ENCODE measurements around the gene HOTAIR.
A peak's percentile ranks its signal among the peaks of the same experiment; 100 is the strongest.

HOTAIR gene

GRCh38 chr12:53974084-53975063 is at the start of gene HOTAIR:
TSS of gene HOTAIR (minus strand) at chr12:53974954.
- Histone ChIP-seq H3K4me1 (peaks cover 0 to 63% (median 44%) of the 10 kb centered on the region in 4 donors), H3K27ac (peak within 1 kb of the TSS; percentile 93 to 98), H3K9me3 (no peaks in the 10 kb centered on the region), H3K27me3 (no peaks in the 10 kb centered on the region), H3K4me3 (peak within 1 kb of the TSS; percentile 75 to 85), H3K36me3 (no peaks in the 10 kb centered on the region)
- TF ChIP-seq CTCF (IDR thresholded peaks at IDR 0.05), result no peak
- intact Hi-C loops (cut with DNase I; ENCODE audit: low total_unique reads), result loop anchor here (10.0 kb wide), 1 partner anchor 390 kb away; the partner anchor contains the start of gene GPR84
- peak in 1 of 2 donors; percentile 81 for DNase-seq

GRCh38 chr12:54024127-54024526 is 49.4 kb upstream of the HOTAIR start:
- Histone ChIP-seq H3K9me3 (no peaks in the 10 kb centered on the region), H3K4me1 (peaks cover 0 to 99% (median 70%) of the 10 kb centered on the region in 4 donors), H3K27me3 (no peaks in the 10 kb centered on the region), H3K36me3 (no peaks in the 10 kb centered on the region), H3K27ac (peak overlapping the region; percentile 98), H3K4me3 (peak overlapping the region; percentile 5 to 44)
- no peak for DNase-seq
- intact Hi-C loops (cut with DNase I; ENCODE audit: low total_unique reads), result no loop called here
- TF ChIP-seq CTCF (IDR thresholded peaks at IDR 0.05), result no peak

- no peaks in the 10 kb centered on the region for H3K36me3 ChIP-seq
- H3K27me3 ChIP-seq, result no peaks in the 10 kb centered on the region
- H3K9me3 ChIP-seq, result no peaks in the 10 kb centered on the region
- intact Hi-C loops (cut with DNase I; ENCODE audit: low total_unique reads), result no loop called here
- peak overlapping the region in 1 of 2 donors; percentile 44 for H3K4me3 ChIP-seq
- no peak for DNase-seq
- peak overlapping the region; percentile 98 for H3K27ac ChIP-seq
- no peak for TF ChIP-seq CTCF (IDR thresholded peaks at IDR 0.05)
- peaks cover 0 to 96% (median 68%) of the 10 kb centered on the region in 4 donors for H3K4me1 ChIP-seq
These were observed 48.5 kb upstream of the HOTAIR start for GRCh38 chr12:54022960-54023884.

GRCh38 chr12:54021432-54022013 is 46.8 kb upstream of the HOTAIR start:
- intact Hi-C loops (cut with DNase I; ENCODE audit: low total_unique reads), result no loop called here
- Histone ChIP-seq H3K27ac (peak overlapping the region; percentile 98), H3K4me3 (peak overlapping the region; percentile 69 to 71), H3K36me3 (no peaks in the 10 kb centered on the region), H3K27me3 (no peaks in the 10 kb centered on the region), H3K9me3 (no peaks in the 10 kb centered on the region), H3K4me1 (peaks cover 0 to 79% (median 54%) of the 10 kb centered on the region in 4 donors)
- DNase-seq, result no peak
- no peak for TF ChIP-seq CTCF (IDR thresholded peaks at IDR 0.05)

Data from tibial artery (tissue), 4 donors.